Endodermal cell (in vitro differentiated cells): ENCODE results near the gene TP53I3. TPM values are rescaled to one million over a fixed set of nuclear protein-coding genes. Genes with fewer than 3 reads are reported as not detected.
"Not testable (repeated sequence)": the region's sequence is repeated elsewhere in the genome, so short reads cannot be mapped to it uniquely, and the experiment has no call there.

Experiments
- DNase-seq: peaks from one replicate; pipeline ENCODE4 v3.0.0-alpha.2; 2017
- H3K27ac ChIP-seq: 2 replicates; pipeline ENCODE4 v1.5.1; 2013; ENCODE audit warnings: mild to moderate bottlenecking, low read depth, low read length, moderate library complexity
- H3K27me3 ChIP-seq: 2 replicates; pipeline ENCODE4 v1.6.1; 2013; ENCODE audit warnings: mild to moderate bottlenecking, low read length, moderate library complexity; ENCODE audit not compliant: insufficient read depth, control insufficient read depth, poor library complexity, severe bottlenecking
- H3K36me3 ChIP-seq: 2 replicates; pipeline ENCODE4 v1.7.0; 2013; ENCODE audit warnings: mild to moderate bottlenecking, low read length, moderate library complexity; ENCODE audit not compliant: control insufficient read depth, insufficient read depth
- H3K4me1 ChIP-seq: one replicate; pipeline ENCODE4 v1.7.0; 2013; ENCODE audit warnings: low read length; ENCODE audit not compliant: control insufficient read depth, insufficient read depth
- H3K4me3 ChIP-seq: 2 replicates; pipeline ENCODE4 v1.5.1; 2013; ENCODE audit warnings: mild to moderate bottlenecking, low read length, moderate library complexity
- H3K9ac ChIP-seq: 2 replicates; pipeline ENCODE4 v1.6.1; 2013; ENCODE audit warnings: mild to moderate bottlenecking, low read length, moderate library complexity; ENCODE audit not compliant: poor library complexity, severe bottlenecking; ENCODE audit errors: extremely low read depth
- H3K9me3 ChIP-seq: 2 replicates; pipeline ENCODE4 v1.6.1; 2013; ENCODE audit warnings: mild to moderate bottlenecking, low read length, moderate library complexity; ENCODE audit not compliant: control insufficient read depth
- H3K27ac Mint-ChIP-seq: 2 replicates; pipeline ENCODE4 v1.8.0; 2020; ENCODE audit warnings: mixed read lengths
- H3K27me3 Mint-ChIP-seq: 2 replicates; pipeline ENCODE4 v1.8.0; 2021; ENCODE audit warnings: mild to moderate bottlenecking, mixed read lengths; ENCODE audit not compliant: insufficient read depth
- H3K36me3 Mint-ChIP-seq: 2 replicates; pipeline ENCODE4 v1.8.0; 2020; ENCODE audit warnings: low read depth, mixed read lengths
- H3K4me1 Mint-ChIP-seq: 2 replicates; pipeline ENCODE4 v1.8.0; 2020; ENCODE audit warnings: mixed read lengths
- H3K4me3 Mint-ChIP-seq: 2 replicates; pipeline ENCODE4 v1.8.0; 2020; ENCODE audit warnings: mild to moderate bottlenecking, moderate library complexity, mixed read lengths
- H3K9me3 Mint-ChIP-seq: 2 replicates; pipeline ENCODE4 v1.8.0; 2020; ENCODE audit warnings: mild to moderate bottlenecking, mixed read lengths
- WGBS, 2 experiments: methylation state at CpG; one replicate each; pipeline versions ENCODE4 v1.1.5 to v1.1.7; 2013; ENCODE audit warnings: missing lambda C conversion rate in 2 of 2, mixed read lengths in 1 of 2; ENCODE audit not compliant: insufficient coverage in 1 of 2, insufficient read length in 1 of 2; 5-methylcytosine and 5-hydroxymethylcytosine counted together
- total RNA-seq, 2 donors: library from RNA; stranded (reverse); fragmentation: NEBNext Ultra II Directional in 1 of 2; extraction: Animal tissue kit (Norgen Biotek cat#: 25700) in 1 of 2; gene quantifications; 2 replicates in 1 of 2; 3 replicates in 1 of 2; pipeline ENCODE4 v1.2.1, GENCODE V29; 2021
- TF ChIP-seq, protein P1 (sequence below): fragments of 200-600 bp; sonication (generic); conservative IDR thresholded peaks from 2 replicates; pipeline ENCODE4 v1.5.0; 2021; ENCODE audit warnings: antibody characterized with exemption, mild to moderate bottlenecking

TP53I3 gene
- total RNA-seq, 2 donors from 2014 or later: 11.6 to 23.2 TPM

- Histone ChIP-seq H3K4me1 (no peaks in the 10 kb centered on the region), H3K27ac (no peak overlapping the region), H3K9ac (no peak overlapping the region), H3K36me3 (no peaks in the 10 kb centered on the region), H3K9me3 (no peaks in the 10 kb centered on the region), H3K4me3 (no peak overlapping the region), H3K27me3 (no peaks in the 10 kb centered on the region)
- no peak overlapping the region for H3K27ac Mint-ChIP-seq
- peaks cover 4% of the 10 kb centered on the region for H3K4me1 Mint-ChIP-seq
- 82 to 84% methylated on average over 1 of the region's 1 CpG for WGBS, 2 experiments
- H3K4me3 Mint-ChIP-seq: no peak overlapping the region
- peaks cover 19% of the 10 kb centered on the region for H3K27me3 Mint-ChIP-seq
- no peaks in the 10 kb centered on the region for H3K36me3 Mint-ChIP-seq
- DNase-seq: no peak
- H3K9me3 Mint-ChIP-seq: peaks cover 17% of the 10 kb centered on the region
- TF ChIP-seq, protein P1, sequence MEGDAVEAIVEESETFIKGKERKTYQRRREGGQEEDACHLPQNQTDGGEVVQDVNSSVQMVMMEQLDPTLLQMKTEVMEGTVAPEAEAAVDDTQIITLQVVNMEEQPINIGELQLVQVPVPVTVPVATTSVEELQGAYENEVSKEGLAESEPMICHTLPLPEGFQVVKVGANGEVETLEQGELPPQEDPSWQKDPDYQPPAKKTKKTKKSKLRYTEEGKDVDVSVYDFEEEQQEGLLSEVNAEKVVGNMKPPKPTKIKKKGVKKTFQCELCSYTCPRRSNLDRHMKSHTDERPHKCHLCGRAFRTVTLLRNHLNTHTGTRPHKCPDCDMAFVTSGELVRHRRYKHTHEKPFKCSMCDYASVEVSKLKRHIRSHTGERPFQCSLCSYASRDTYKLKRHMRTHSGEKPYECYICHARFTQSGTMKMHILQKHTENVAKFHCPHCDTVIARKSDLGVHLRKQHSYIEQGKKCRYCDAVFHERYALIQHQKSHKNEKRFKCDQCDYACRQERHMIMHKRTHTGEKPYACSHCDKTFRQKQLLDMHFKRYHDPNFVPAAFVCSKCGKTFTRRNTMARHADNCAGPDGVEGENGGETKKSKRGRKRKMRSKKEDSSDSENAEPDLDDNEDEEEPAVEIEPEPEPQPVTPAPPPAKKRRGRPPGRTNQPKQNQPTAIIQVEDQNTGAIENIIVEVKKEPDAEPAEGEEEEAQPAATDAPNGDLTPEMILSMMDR: no peak
Measured at GRCh38 chr2:24102677-24103076, 18.0 kb upstream of the TP53I3 start.

DNA sequence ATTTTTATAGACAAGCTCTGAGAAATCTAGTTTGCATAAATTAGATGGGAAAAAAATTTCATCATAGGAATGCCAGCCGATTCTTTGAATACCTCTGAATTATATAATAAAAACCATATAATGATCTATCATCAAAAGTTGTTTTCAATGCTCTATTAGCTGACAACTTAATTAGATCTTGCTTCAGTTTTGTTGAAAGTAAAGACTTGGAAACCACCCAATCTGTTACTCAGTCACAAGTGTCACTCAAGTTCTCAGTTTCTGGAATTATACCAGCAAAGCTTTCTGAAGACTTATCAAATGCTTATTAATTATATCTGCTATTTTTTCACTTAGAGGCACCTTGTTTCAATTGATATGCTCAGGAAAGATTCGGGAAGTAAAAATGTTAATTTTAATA is 17.4 kb upstream of the TP53I3 start:
- WGBS, 2 experiments: no CpG with 5 or more reads among the region's 2 CpGs
- H3K9me3 ChIP-seq: no peaks in the 10 kb centered on the region
- H3K4me3 ChIP-seq: no peak overlapping the region
- H3K27ac ChIP-seq: no peak overlapping the region
- H3K9me3 Mint-ChIP-seq: peaks cover 12% of the 10 kb centered on the region
- no peaks in the 10 kb centered on the region for H3K27me3 ChIP-seq
- H3K4me1 ChIP-seq: no peaks in the 10 kb centered on the region
- no peaks in the 10 kb centered on the region for H3K36me3 Mint-ChIP-seq
- H3K4me3 Mint-ChIP-seq: no peak overlapping the region
- peaks cover 21% of the 10 kb centered on the region for H3K27me3 Mint-ChIP-seq
- TF ChIP-seq, protein P1: no peak
- H3K27ac Mint-ChIP-seq: no peak overlapping the region
- no peak for DNase-seq
- peaks cover 4% of the 10 kb centered on the region for H3K4me1 Mint-ChIP-seq
- no peaks in the 10 kb centered on the region for H3K36me3 ChIP-seq
- H3K9ac ChIP-seq: no peak overlapping the region

GRCh38 chr2:24100732-24101131 is 16.1 kb upstream of the TP53I3 start:
- H3K4me3 ChIP-seq, H3K27ac ChIP-seq, H3K9me3 ChIP-seq, H3K9me3 Mint-ChIP-seq, H3K4me1 ChIP-seq, H3K9ac ChIP-seq, H3K4me3 Mint-ChIP-seq, H3K4me1 Mint-ChIP-seq, H3K36me3 Mint-ChIP-seq, H3K27me3 ChIP-seq, H3K36me3 ChIP-seq, DNase-seq, H3K27ac Mint-ChIP-seq: not testable (repeated sequence)
- peaks cover 19% of the 10 kb centered on the region for H3K27me3 Mint-ChIP-seq
- WGBS, 2 experiments: 86 to 98% methylated on average over 1 to 2 of the region's 2 CpGs

DNA sequence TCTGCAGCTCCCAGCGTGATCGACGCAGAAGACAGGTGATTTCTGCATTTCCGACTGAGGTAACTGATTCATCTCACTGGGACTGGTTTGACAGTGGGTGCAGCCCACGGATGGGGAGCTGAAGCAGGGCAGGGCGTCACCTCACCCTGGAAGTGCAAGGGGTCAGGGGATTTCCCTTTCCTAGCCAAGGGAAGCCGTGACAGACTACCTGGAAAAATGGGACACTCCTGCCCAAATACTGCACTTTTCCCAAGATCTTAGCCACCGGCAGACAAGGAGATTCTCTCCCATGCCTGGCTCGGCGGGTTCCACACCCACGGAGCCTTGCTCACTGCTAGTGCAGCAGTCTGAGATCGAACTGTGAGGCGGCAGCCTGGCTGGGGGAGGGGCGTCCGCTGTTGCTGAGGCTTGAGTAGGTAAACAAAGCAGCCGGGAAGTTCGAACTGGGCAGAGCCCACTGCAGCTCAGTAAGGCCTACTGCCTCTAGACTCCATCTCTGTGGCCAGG is 10.6 kb upstream of the TP53I3 start:
- H3K9me3 Mint-ChIP-seq, H3K4me1 Mint-ChIP-seq, H3K27ac Mint-ChIP-seq, H3K4me1 ChIP-seq, H3K4me3 ChIP-seq, H3K9me3 ChIP-seq, H3K27me3 ChIP-seq, H3K36me3 ChIP-seq, H3K27ac ChIP-seq, H3K9ac ChIP-seq: not testable (repeated sequence)
- Mint-ChIP-seq H3K27me3 (peaks cover 17% of the 10 kb centered on the region), H3K36me3 (peaks cover 11% of the 10 kb centered on the region), H3K4me3 (peak overlapping the region; percentile 21)
- peak; percentile 54 for DNase-seq
- WGBS, 2 experiments: 64 to 71% methylated on average over 9 to 17 of the region's 17 CpGs

DNA sequence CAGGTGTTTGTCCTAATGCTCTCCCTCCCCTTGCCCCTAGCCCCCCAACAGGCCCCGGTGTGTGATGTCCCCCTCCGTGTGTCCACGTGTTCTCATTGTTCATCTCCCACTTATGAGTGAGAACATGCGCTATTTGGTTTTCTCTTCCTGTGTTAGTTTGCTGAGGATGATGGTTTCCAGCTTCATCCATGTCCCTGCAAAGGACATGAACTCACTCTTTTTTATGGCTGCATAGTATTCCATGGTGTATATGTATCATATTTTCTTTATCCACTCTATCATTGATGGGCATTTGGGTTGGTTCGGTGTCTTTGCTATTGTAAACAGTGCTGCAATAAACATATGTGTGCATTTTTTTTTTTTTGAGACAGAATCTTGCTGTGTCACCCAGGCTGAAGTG is 8.6 kb upstream of the TP53I3 start:
- H3K4me3 Mint-ChIP-seq, H3K36me3 ChIP-seq, H3K27me3 ChIP-seq, H3K9me3 ChIP-seq, H3K4me3 ChIP-seq, H3K27me3 Mint-ChIP-seq, H3K27ac ChIP-seq, H3K4me1 Mint-ChIP-seq, H3K27ac Mint-ChIP-seq, H3K9ac ChIP-seq, H3K4me1 ChIP-seq, DNase-seq, H3K9me3 Mint-ChIP-seq: not testable (repeated sequence)
- WGBS, 2 experiments: 92 to 98% methylated on average over 2 to 4 of the region's 5 CpGs
- H3K36me3 Mint-ChIP-seq: peaks cover 13% of the 10 kb centered on the region
